Muscle layer of colon (tissue), 2 donors: ENCODE measurements around the gene AGBL1.

Source experiments
- H3K27ac ChIP-seq: one replicate; pipeline ENCODE4 v1.7.0; 2013; ENCODE audit warnings: low read depth, mild to moderate bottlenecking, low read length, moderate library complexity
- H3K27me3 ChIP-seq, 2 donors: one replicate each; pipeline ENCODE4 v1.7.0; 2013; ENCODE audit warnings: low read length in 2 of 2, mild to moderate bottlenecking in 2 of 2; ENCODE audit not compliant: insufficient read depth in 2 of 2, control insufficient read depth in 1 of 2
- H3K36me3 ChIP-seq: one replicate; pipeline ENCODE4 v1.7.0; 2013; ENCODE audit warnings: mild to moderate bottlenecking, low read length; ENCODE audit not compliant: insufficient read depth
- H3K4me1 ChIP-seq: one replicate; pipeline ENCODE4 v1.7.0; 2013; ENCODE audit warnings: mild to moderate bottlenecking, low read length; ENCODE audit not compliant: insufficient read depth
- H3K4me3 ChIP-seq, 2 donors: one replicate each; pipeline ENCODE4 v1.7.0; 2013; ENCODE audit warnings: low read length in 2 of 2, low read depth in 1 of 2, mild to moderate bottlenecking in 1 of 2, moderate library complexity in 1 of 2
- H3K9ac ChIP-seq: one replicate; pipeline ENCODE4 v1.7.0; 2013; ENCODE audit warnings: low read length
- H3K9me3 ChIP-seq: one replicate; pipeline ENCODE4 v1.7.0; 2013; ENCODE audit warnings: mild to moderate bottlenecking, low read length
- donor health status: abdominal sarcoma.
- donor health status: Adenocarcinoma of cecum.

The AGBL1 gene

GRCh38 chr15:86906376-86906775 is 826.7 kb downstream of the AGBL1 start:
- H3K27me3 ChIP-seq = no peaks in the 10 kb centered on the region
- no peaks in the 10 kb centered on the region for H3K9me3 ChIP-seq
- H3K27ac ChIP-seq = no peak overlapping the region
- H3K9ac ChIP-seq = no peak overlapping the region
- H3K4me1 ChIP-seq = no peaks in the 10 kb centered on the region
- H3K4me3 ChIP-seq = no peak overlapping the region
- H3K36me3 ChIP-seq = no peaks in the 10 kb centered on the region

- Histone ChIP-seq H3K4me1 (no peaks in the 10 kb centered on the region), H3K9me3 (no peaks in the 10 kb centered on the region), H3K9ac (no peak overlapping the region), H3K4me3 (no peak overlapping the region), H3K27me3 (no peaks in the 10 kb centered on the region), H3K27ac (no peak overlapping the region), H3K36me3 (no peaks in the 10 kb centered on the region)
These were observed 831.4 kb downstream of the AGBL1 start for GRCh38 chr15:86911022-86911421.

- no peak overlapping the region for H3K9ac ChIP-seq
- H3K27me3 ChIP-seq = no peaks in the 10 kb centered on the region
- no peaks in the 10 kb centered on the region for H3K36me3 ChIP-seq
- H3K4me1 ChIP-seq = no peaks in the 10 kb centered on the region
- H3K4me3 ChIP-seq = no peak overlapping the region
- H3K27ac ChIP-seq = no peak overlapping the region
- no peaks in the 10 kb centered on the region for H3K9me3 ChIP-seq
These were observed 833.0 kb downstream of the AGBL1 start for GRCh38 chr15:86912661-86913060.

GRCh38 chr15:86915811-86916331 is 836.2 kb downstream of the AGBL1 start:
- H3K27ac ChIP-seq = no peak overlapping the region
- no peaks in the 10 kb centered on the region for H3K4me1 ChIP-seq
- no peak overlapping the region for H3K9ac ChIP-seq
- no peaks in the 10 kb centered on the region for H3K36me3 ChIP-seq
- H3K9me3 ChIP-seq = no peaks in the 10 kb centered on the region
- H3K27me3 ChIP-seq = no peaks in the 10 kb centered on the region
- H3K4me3 ChIP-seq = no peak overlapping the region

GRCh38 chr15:86916671-86917360 is 837.1 kb downstream of the AGBL1 start:
- no peaks in the 10 kb centered on the region for H3K27me3 ChIP-seq
- H3K36me3 ChIP-seq = no peaks in the 10 kb centered on the region
- H3K27ac ChIP-seq = no peak overlapping the region
- H3K4me1 ChIP-seq = no peaks in the 10 kb centered on the region
- no peak overlapping the region for H3K4me3 ChIP-seq
- H3K9ac ChIP-seq = no peak overlapping the region
- no peaks in the 10 kb centered on the region for H3K9me3 ChIP-seq

- Histone ChIP-seq H3K9ac (no peak overlapping the region), H3K36me3 (no peaks in the 10 kb centered on the region), H3K4me3 (no peak overlapping the region), H3K27me3 (no peaks in the 10 kb centered on the region), H3K4me1 (no peaks in the 10 kb centered on the region), H3K9me3 (no peaks in the 10 kb centered on the region), H3K27ac (no peak overlapping the region)
These were observed 837.6 kb downstream of the AGBL1 start for GRCh38 chr15:86917361-86917671.

- no peak overlapping the region for H3K4me3 ChIP-seq
- H3K27ac ChIP-seq = no peak overlapping the region
- H3K9me3 ChIP-seq = no peaks in the 10 kb centered on the region
- no peaks in the 10 kb centered on the region for H3K4me1 ChIP-seq
- H3K9ac ChIP-seq = no peak overlapping the region
- H3K36me3 ChIP-seq = no peaks in the 10 kb centered on the region
- no peaks in the 10 kb centered on the region for H3K27me3 ChIP-seq
These were observed 839.9 kb downstream of the AGBL1 start for GRCh38 chr15:86919581-86919980.

- H3K36me3 ChIP-seq = no peaks in the 10 kb centered on the region
- no peaks in the 10 kb centered on the region for H3K4me1 ChIP-seq
- no peak overlapping the region for H3K27ac ChIP-seq
- no peaks in the 10 kb centered on the region for H3K9me3 ChIP-seq
- no peak overlapping the region for H3K9ac ChIP-seq
- H3K4me3 ChIP-seq = no peak overlapping the region
- no peaks in the 10 kb centered on the region for H3K27me3 ChIP-seq
These were observed 849.8 kb downstream of the AGBL1 start for GRCh38 chr15:86929461-86929860.

- H3K4me1 ChIP-seq = no peaks in the 10 kb centered on the region
- no peak overlapping the region for H3K27ac ChIP-seq
- no peaks in the 10 kb centered on the region for H3K9me3 ChIP-seq
- H3K36me3 ChIP-seq = no peaks in the 10 kb centered on the region
- H3K4me3 ChIP-seq = no peak overlapping the region
- H3K9ac ChIP-seq = no peak overlapping the region
- H3K27me3 ChIP-seq = no peaks in the 10 kb centered on the region
These were observed 852.8 kb downstream of the AGBL1 start for GRCh38 chr15:86932456-86932855.

- Histone ChIP-seq H3K27me3 (no peaks in the 10 kb centered on the region), H3K4me3 (no peak overlapping the region), H3K36me3 (no peaks in the 10 kb centered on the region), H3K9ac (no peak overlapping the region), H3K27ac (no peak overlapping the region), H3K4me1 (no peaks in the 10 kb centered on the region), H3K9me3 (no peaks in the 10 kb centered on the region)
These were observed 856.2 kb downstream of the AGBL1 start for GRCh38 chr15:86935841-86936240.

- no peaks in the 10 kb centered on the region for H3K9me3 ChIP-seq
- no peaks in the 10 kb centered on the region for H3K4me1 ChIP-seq
- H3K27ac ChIP-seq = no peak overlapping the region
- H3K4me3 ChIP-seq = no peak overlapping the region
- H3K36me3 ChIP-seq = no peaks in the 10 kb centered on the region
- H3K9ac ChIP-seq = no peak overlapping the region
- no peaks in the 10 kb centered on the region for H3K27me3 ChIP-seq
These were observed 862.6 kb downstream of the AGBL1 start for GRCh38 chr15:86942285-86942684.

- no peaks in the 10 kb centered on the region for H3K27me3 ChIP-seq
- H3K9me3 ChIP-seq = no peaks in the 10 kb centered on the region
- H3K9ac ChIP-seq = no peak overlapping the region
- no peaks in the 10 kb centered on the region for H3K4me1 ChIP-seq
- H3K27ac ChIP-seq = no peak overlapping the region
- no peak overlapping the region for H3K4me3 ChIP-seq
- H3K36me3 ChIP-seq = no peaks in the 10 kb centered on the region
These were observed 869.0 kb downstream of the AGBL1 start for GRCh38 chr15:86948719-86949118.
